ENCODE results near the gene BBX. TPM values are rescaled to one million over a fixed set of nuclear protein-coding genes. Genes with fewer than 3 reads are reported as not detected.

The BBX gene
- total RNA-seq, 1 donor, result 97.6 TPM

DNA sequence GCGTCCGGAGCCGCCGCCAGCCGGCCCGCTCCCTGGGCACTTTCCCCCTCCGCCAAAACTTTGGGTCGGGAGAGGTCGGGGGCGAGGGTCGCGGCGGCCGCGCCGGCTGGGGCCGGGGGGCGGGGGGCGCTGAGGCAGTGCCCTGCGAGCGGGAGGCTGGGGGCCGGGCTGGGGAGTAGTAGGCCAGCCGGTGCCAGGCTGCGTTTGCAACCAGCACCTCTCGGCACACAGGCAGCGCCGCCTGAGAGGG lies 452 bp downstream of the BBX start:
- TF ChIP-seq, protein P1, sequence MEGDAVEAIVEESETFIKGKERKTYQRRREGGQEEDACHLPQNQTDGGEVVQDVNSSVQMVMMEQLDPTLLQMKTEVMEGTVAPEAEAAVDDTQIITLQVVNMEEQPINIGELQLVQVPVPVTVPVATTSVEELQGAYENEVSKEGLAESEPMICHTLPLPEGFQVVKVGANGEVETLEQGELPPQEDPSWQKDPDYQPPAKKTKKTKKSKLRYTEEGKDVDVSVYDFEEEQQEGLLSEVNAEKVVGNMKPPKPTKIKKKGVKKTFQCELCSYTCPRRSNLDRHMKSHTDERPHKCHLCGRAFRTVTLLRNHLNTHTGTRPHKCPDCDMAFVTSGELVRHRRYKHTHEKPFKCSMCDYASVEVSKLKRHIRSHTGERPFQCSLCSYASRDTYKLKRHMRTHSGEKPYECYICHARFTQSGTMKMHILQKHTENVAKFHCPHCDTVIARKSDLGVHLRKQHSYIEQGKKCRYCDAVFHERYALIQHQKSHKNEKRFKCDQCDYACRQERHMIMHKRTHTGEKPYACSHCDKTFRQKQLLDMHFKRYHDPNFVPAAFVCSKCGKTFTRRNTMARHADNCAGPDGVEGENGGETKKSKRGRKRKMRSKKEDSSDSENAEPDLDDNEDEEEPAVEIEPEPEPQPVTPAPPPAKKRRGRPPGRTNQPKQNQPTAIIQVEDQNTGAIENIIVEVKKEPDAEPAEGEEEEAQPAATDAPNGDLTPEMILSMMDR (IDR thresholded peaks at IDR 0.05; ENCODE audit: insufficient read depth, low read depth, low read length), result no peak
- peak; percentile 33 for DNase-seq (ENCODE audit: low read depth)
- H3K4me3 ChIP-seq (ENCODE audit: low read depth, low read length), result peak overlapping the region; percentile 95

DNA sequence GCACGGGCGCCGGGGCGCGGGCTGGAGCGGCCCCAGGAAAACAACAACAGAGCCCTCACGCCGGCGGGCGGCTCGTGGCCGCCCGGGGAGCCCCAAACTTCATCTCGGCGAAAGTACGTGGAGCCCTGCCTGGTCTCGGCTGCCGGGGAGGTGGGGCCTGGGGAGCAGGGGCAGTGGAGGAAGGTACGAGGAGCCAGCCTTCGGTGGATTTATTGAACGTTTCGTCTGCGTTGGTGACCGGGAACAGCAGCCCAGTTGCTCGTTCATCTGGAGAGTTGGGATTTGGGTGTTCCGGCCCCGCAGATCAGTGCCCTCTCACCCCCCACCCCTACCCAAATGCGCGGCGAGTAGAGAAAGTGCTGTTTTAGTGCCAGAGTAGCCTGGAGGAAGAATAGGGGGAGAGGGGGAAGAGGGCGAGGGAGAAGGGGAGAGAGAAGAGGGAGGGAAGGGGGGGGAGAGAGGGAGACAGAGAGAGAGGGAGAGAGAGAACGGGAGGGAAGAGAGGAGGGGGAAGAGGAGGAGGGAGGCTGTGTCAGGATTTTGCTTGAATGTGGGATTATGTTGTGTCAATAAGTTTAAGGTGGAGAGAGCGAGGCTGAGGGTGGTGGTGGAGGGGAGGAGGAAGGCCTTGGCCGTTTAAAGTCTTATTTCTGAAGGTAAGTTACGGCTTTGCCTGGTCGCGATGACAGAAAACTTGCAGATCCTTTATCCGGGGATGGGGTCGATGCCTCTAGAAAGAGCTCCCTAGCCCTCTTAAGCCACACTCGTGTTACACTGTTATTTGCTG lies 970 bp downstream of the BBX start:
- TF ChIP-seq, protein P1 (IDR thresholded peaks at IDR 0.05; ENCODE audit: insufficient read depth, low read depth, low read length), result no peak
- peak overlapping the region; percentile 95 for H3K4me3 ChIP-seq (ENCODE audit: low read depth, low read length)
- DNase-seq (ENCODE audit: low read depth), result peak; percentile 52

DNA sequence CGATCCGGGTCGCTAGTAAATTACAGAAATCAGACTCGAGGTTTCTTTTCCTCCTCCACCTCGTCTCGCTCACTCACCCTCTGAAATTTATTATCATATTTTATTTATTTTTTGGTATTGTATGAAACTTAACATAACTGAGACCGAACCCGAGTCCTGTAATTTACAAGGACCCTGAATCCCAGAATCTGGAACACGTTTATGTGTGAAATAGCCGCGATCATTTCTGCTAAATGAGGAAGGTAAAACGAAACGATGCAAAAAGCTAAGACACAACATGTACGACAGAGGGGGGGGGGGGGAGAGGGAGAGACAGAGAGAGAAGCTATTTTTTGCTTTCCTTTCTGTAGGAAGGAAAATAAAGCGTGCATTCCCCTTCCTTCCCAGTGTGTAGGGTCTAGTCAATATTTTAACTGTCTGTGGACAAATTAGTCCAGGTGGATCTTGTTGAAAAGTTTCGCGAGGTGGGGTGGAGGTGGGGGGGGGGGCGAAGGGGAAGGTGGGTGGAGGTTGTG lies 1.6 kb downstream of the BBX start:
- TF ChIP-seq, protein P1 (IDR thresholded peaks at IDR 0.05; ENCODE audit: insufficient read depth, low read depth, low read length), result no peak
- peak overlapping the region; percentile 95 for H3K4me3 ChIP-seq (ENCODE audit: low read depth, low read length)
- DNase-seq (ENCODE audit: low read depth), result peak; percentile 49

DNA sequence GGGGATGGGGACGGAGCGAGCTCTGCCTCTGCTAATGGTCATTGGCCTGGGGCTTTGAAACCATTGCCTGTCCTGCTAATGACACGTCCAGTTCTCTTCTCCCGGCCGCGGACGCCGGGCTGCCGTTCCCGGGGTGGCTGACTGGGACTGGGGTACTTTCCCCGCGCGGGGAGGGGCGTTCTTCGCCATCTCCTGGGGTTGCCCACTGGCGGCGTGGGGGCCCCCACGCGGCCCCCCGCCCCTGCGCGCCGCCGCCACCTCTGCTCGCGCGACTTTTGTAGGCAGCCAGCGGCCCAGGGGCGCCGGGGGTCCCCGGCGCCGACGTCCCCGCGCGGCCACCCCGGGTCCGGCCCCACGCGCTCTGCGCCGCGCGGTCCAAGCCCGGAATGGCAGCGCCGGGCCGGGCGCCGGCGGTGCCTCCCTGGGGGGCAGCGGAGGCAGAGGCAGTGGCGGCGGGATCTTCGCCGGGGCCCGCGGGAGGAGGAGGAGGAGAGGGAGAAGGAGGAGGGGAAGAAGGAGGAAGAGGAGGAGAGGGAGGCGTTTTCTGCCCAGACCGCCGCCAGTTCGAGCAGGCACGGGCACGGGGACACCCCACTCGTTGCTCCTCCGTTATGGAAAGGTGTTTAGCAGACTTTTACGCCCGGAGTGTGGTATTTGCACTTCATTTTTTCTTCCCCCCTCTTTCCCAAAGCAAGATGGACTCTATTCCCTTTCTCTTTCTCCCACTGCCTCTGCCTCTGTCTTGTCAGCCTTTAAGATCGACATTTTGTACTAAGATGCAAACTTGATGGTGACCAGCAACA lies 2.3 kb downstream of the BBX start:
- peak overlapping the region; percentile 95 for H3K4me3 ChIP-seq (ENCODE audit: low read depth, low read length)
- DNase-seq (ENCODE audit: low read depth), result peak; percentile 62
- TF ChIP-seq, protein P1 (IDR thresholded peaks at IDR 0.05; ENCODE audit: insufficient read depth, low read depth, low read length), result no peak

DNA sequence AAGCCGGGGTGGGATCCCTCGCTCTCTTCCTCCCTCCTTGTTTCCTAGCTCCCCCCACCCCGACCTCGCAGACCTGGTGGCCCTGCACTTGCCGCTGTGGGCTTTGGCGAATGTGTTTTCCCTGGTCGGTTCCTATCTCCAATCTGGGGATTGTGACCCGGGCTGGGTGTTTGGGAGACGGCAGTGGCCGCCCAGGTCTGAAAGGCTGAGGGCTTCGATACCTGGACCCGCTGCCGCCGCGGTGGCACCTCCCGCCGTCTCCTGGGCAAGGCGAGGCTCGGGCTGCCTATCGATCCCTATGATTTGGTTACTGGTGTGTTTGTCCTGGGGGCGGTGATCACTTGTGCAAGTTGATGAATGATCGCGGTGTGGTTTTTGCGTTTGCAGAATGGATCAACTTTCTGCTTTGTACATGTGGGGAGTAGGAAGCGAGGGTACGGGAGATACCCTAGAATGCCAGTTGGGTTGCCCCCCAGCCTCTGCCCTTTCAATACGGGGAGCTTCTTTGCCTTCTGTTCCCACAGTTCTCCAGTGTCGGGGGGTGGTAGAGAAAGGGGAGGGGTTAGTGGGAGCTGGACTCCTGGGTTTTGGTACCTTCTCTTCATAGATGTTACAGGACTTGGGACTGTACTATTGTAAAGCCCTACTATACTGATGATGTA lies 3.0 kb downstream of the BBX start:
- peak; percentile 3 for DNase-seq (ENCODE audit: low read depth)
- TF ChIP-seq, protein P1 (IDR thresholded peaks at IDR 0.05; ENCODE audit: insufficient read depth, low read depth, low read length), result no peak
- H3K4me3 ChIP-seq (ENCODE audit: low read depth, low read length), result peak overlapping the region; percentile 95

DNA sequence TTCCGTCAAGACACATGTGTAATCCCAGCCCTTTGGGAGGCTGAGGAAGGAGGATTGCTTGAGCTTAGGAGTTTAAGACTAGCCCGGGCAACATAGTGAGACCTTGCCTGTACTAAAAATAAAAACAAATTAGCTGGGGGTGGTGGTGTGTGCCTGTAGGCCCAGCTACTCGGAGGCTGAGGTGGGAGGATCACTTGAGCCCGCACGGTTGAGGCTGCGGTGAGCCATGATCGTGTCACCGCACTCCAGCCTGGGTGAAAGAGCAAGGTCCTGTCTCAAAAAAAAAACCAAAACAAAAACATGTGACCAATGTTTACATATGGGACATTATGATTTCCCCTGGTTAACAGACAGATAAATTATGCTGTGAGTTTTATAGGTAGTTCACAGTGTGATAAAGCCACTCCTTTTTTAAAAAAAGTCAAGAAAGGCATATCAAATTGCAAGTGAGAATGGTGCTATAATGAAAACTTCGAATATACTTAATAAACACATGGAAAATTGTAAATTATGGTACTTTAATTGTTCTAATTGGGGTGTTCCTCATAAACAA lies 9.2 kb downstream of the BBX start:
- no peak overlapping the region for H3K4me3 ChIP-seq (ENCODE audit: low read depth, low read length)
- DNase-seq (ENCODE audit: low read depth), result no peak
- TF ChIP-seq, protein P1 (IDR thresholded peaks at IDR 0.05; ENCODE audit: insufficient read depth, low read depth, low read length), result no peak
